ENCODE results near the gene LAD1.

LAD1 gene

GRCh38 chr1:201426479-201427310, 27.6 kb upstream of the LAD1 start:
- no peaks in the 10 kb centered on the region for H3K27me3 ChIP-seq (ENCODE audit: low read depth)
- in situ Hi-C loops (cut with MboI; ENCODE audit: low sequenced_read_pairs), result no loop called here
- no peaks in the 10 kb centered on the region for H3K4me1 ChIP-seq
- H3K36me3 ChIP-seq (replicated peaks), result no peaks in the 10 kb centered on the region
- no peaks in the 10 kb centered on the region for H3K9me3 ChIP-seq
- no peak overlapping the region for H3K4me3 ChIP-seq
- DNase-seq (ENCODE audit: low spot score in 2 of 2), result no peak

- no peak overlapping the region for H3K4me3 ChIP-seq
- H3K9me3 ChIP-seq, result no peaks in the 10 kb centered on the region
- H3K36me3 ChIP-seq (replicated peaks), result no peaks in the 10 kb centered on the region
- no peak for DNase-seq (ENCODE audit: low spot score in 2 of 2)
- in situ Hi-C loops (cut with MboI; ENCODE audit: low sequenced_read_pairs), result no loop called here
- H3K4me1 ChIP-seq, result no peaks in the 10 kb centered on the region
- no peaks in the 10 kb centered on the region for H3K27me3 ChIP-seq (ENCODE audit: low read depth)
Measured at GRCh38 chr1:201424146-201424545, 25.0 kb upstream of the LAD1 start.

GRCh38 chr1:201423655-201424054, 24.5 kb upstream of the LAD1 start:
- H3K9me3 ChIP-seq, result no peaks in the 10 kb centered on the region
- no peaks in the 10 kb centered on the region for H3K36me3 ChIP-seq (replicated peaks)
- H3K4me3 ChIP-seq, result no peak overlapping the region
- DNase-seq (ENCODE audit: low spot score in 2 of 2), result no peak
- H3K27me3 ChIP-seq (ENCODE audit: low read depth), result no peaks in the 10 kb centered on the region
- no peaks in the 10 kb centered on the region for H3K4me1 ChIP-seq
- in situ Hi-C loops (cut with MboI; ENCODE audit: low sequenced_read_pairs), result no loop called here

- Histone ChIP-seq H3K36me3 (replicated peaks) (no peaks in the 10 kb centered on the region), H3K4me1 (no peaks in the 10 kb centered on the region), H3K9me3 (no peaks in the 10 kb centered on the region), H3K4me3 (no peak overlapping the region), H3K27me3 (ENCODE audit: low read depth) (no peaks in the 10 kb centered on the region)
- in situ Hi-C loops (cut with MboI; ENCODE audit: low sequenced_read_pairs), result no loop called here
- no peak for DNase-seq (ENCODE audit: low spot score in 2 of 2)
Measured at GRCh38 chr1:201422436-201423030, 23.4 kb upstream of the LAD1 start.

GRCh38 chr1:201422026-201422425, 22.9 kb upstream of the LAD1 start:
- DNase-seq (ENCODE audit: low spot score in 2 of 2), result no peak
- in situ Hi-C loops (cut with MboI; ENCODE audit: low sequenced_read_pairs), result no loop called here
- no peak overlapping the region for H3K4me3 ChIP-seq
- no peaks in the 10 kb centered on the region for H3K9me3 ChIP-seq
- no peaks in the 10 kb centered on the region for H3K4me1 ChIP-seq
- H3K27me3 ChIP-seq (ENCODE audit: low read depth), result no peaks in the 10 kb centered on the region
- no peaks in the 10 kb centered on the region for H3K36me3 ChIP-seq (replicated peaks)

GRCh38 chr1:201421041-201421440, 21.9 kb upstream of the LAD1 start:
- in situ Hi-C loops (cut with MboI; ENCODE audit: low sequenced_read_pairs), result no loop called here
- DNase-seq (ENCODE audit: low spot score in 2 of 2), result no peak
- no peaks in the 10 kb centered on the region for H3K4me1 ChIP-seq

GRCh38 chr1:201420608-201421002, 21.5 kb upstream of the LAD1 start:
- Histone ChIP-seq H3K4me3 (no peak overlapping the region), H3K27me3 (ENCODE audit: low read depth) (peaks cover 7% of the 10 kb centered on the region; the same call in 1 of the 2 replicates), H3K4me1 (no peaks in the 10 kb centered on the region), H3K36me3 (replicated peaks) (no peaks in the 10 kb centered on the region), H3K9me3 (no peaks in the 10 kb centered on the region)
- no peak for DNase-seq (ENCODE audit: low spot score in 2 of 2)
- in situ Hi-C loops (cut with MboI; ENCODE audit: low sequenced_read_pairs), result no loop called here

More at GRCh38 chr1:201421041-201421440, 21.9 kb upstream of the LAD1 start:
- Histone ChIP-seq H3K36me3 (replicated peaks) (no peaks in the 10 kb centered on the region), H3K9me3 (no peaks in the 10 kb centered on the region), H3K4me3 (no peak overlapping the region), H3K27me3 (ENCODE audit: low read depth) (peaks cover 7% of the 10 kb centered on the region; the same call in 1 of the 2 replicates)

- Histone ChIP-seq H3K27me3 (ENCODE audit: low read depth) (peaks cover 7% of the 10 kb centered on the region; the same call in 1 of the 2 replicates), H3K36me3 (replicated peaks) (no peaks in the 10 kb centered on the region), H3K9me3 (no peaks in the 10 kb centered on the region), H3K4me3 (no peak overlapping the region), H3K4me1 (no peaks in the 10 kb centered on the region)
- in situ Hi-C loops (cut with MboI; ENCODE audit: low sequenced_read_pairs), result no loop called here
- no peak for DNase-seq (ENCODE audit: low spot score in 2 of 2)
Measured at GRCh38 chr1:201419746-201420607, 20.9 kb upstream of the LAD1 start.

- in situ Hi-C loops (cut with MboI; ENCODE audit: low sequenced_read_pairs), result no loop called here
- Histone ChIP-seq H3K9me3 (no peaks in the 10 kb centered on the region), H3K4me3 (no peak overlapping the region), H3K27me3 (ENCODE audit: low read depth) (peaks cover 7% of the 10 kb centered on the region), H3K4me1 (no peaks in the 10 kb centered on the region), H3K36me3 (replicated peaks) (no peaks in the 10 kb centered on the region)
- no peak for DNase-seq (ENCODE audit: low spot score in 2 of 2)
Measured at GRCh38 chr1:201419256-201419655, 20.1 kb upstream of the LAD1 start.

GRCh38 chr1:201418461-201418860, 19.3 kb upstream of the LAD1 start:
- no peak for DNase-seq (ENCODE audit: low spot score in 2 of 2)
- Histone ChIP-seq H3K27me3 (ENCODE audit: low read depth) (peaks cover 7% of the 10 kb centered on the region), H3K9me3 (no peaks in the 10 kb centered on the region), H3K4me1 (no peaks in the 10 kb centered on the region), H3K4me3 (no peak overlapping the region), H3K36me3 (replicated peaks) (no peaks in the 10 kb centered on the region)
- in situ Hi-C loops (cut with MboI; ENCODE audit: low sequenced_read_pairs), result no loop called here

- H3K36me3 ChIP-seq (replicated peaks), result no peaks in the 10 kb centered on the region
- no peaks in the 10 kb centered on the region for H3K4me1 ChIP-seq
- no peaks in the 10 kb centered on the region for H3K9me3 ChIP-seq
- in situ Hi-C loops (cut with MboI; ENCODE audit: low sequenced_read_pairs), result no loop called here
- DNase-seq (ENCODE audit: low spot score in 2 of 2), result no peak
- H3K27me3 ChIP-seq (ENCODE audit: low read depth), result peaks cover 22% of the 10 kb centered on the region
- H3K4me3 ChIP-seq, result no peak overlapping the region
Measured at GRCh38 chr1:201414051-201414738, 15.1 kb upstream of the LAD1 start.

GRCh38 chr1:201411292-201411691, 12.2 kb upstream of the LAD1 start:
- in situ Hi-C loops (cut with MboI; ENCODE audit: low sequenced_read_pairs), result no loop called here
- H3K27me3 ChIP-seq (ENCODE audit: low read depth), result peaks cover 19% of the 10 kb centered on the region
- no peaks in the 10 kb centered on the region for H3K9me3 ChIP-seq

GRCh38 chr1:201409440-201409839, 10.3 kb upstream of the LAD1 start:
- no peaks in the 10 kb centered on the region for H3K9me3 ChIP-seq
- H3K4me1 ChIP-seq, result no peaks in the 10 kb centered on the region
- no peak for DNase-seq (ENCODE audit: low spot score in 2 of 2)
- H3K4me3 ChIP-seq, result no peak overlapping the region
- in situ Hi-C loops (cut with MboI; ENCODE audit: low sequenced_read_pairs), result no loop called here
- H3K36me3 ChIP-seq (replicated peaks), result no peaks in the 10 kb centered on the region
- H3K27me3 ChIP-seq (ENCODE audit: low read depth), result peaks cover 17% of the 10 kb centered on the region

More at GRCh38 chr1:201411292-201411691, 12.2 kb upstream of the LAD1 start:
- H3K36me3 ChIP-seq (replicated peaks), result no peaks in the 10 kb centered on the region
- no peak for DNase-seq (ENCODE audit: low spot score in 2 of 2)
- H3K4me1 ChIP-seq, result no peaks in the 10 kb centered on the region
- no peak overlapping the region for H3K4me3 ChIP-seq
